ENCODE measurements around the gene PHLPP1. TPM values are rescaled to one million over a fixed set of nuclear protein-coding genes. Genes with fewer than 3 reads are reported as not detected.

Gene PHLPP1
- total and polyA plus RNA-seq, 2 of the 13 experiments (the other 11 are each of a cell fraction or from before 2014, with no cell fraction given), result 9.8 to 18.5 TPM

DNA sequence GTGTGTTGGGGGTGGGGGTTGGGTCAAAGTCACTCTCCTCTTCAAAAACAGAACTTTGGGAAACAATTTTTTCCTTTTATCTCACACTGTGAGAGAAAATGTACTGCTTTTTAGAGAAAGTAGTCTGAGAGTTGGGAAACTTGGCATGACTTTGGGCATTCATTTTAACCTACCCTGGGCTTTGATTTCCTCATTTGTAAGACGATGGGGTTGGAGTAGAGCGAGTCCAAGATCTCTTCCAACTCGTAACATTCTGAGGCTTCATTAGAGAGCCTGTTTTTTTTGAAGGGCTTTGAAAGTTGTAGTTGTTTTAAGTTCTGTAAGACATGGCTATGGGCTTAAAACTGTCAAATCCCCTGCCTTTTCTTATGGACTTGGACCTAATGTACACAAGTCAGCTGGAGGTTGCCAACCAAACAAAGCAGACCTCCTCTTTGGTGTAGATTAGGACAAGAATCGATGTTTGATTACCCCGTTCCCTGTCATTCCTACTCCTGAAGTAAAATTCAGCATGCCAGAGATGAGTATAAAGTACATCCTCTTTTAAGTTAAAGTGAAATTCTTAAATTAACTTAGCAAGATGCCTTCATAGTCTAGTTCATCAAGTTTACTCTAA, 8.4 kb downstream of the PHLPP1 start (continued):
- TF ChIP-seq, protein P1, sequence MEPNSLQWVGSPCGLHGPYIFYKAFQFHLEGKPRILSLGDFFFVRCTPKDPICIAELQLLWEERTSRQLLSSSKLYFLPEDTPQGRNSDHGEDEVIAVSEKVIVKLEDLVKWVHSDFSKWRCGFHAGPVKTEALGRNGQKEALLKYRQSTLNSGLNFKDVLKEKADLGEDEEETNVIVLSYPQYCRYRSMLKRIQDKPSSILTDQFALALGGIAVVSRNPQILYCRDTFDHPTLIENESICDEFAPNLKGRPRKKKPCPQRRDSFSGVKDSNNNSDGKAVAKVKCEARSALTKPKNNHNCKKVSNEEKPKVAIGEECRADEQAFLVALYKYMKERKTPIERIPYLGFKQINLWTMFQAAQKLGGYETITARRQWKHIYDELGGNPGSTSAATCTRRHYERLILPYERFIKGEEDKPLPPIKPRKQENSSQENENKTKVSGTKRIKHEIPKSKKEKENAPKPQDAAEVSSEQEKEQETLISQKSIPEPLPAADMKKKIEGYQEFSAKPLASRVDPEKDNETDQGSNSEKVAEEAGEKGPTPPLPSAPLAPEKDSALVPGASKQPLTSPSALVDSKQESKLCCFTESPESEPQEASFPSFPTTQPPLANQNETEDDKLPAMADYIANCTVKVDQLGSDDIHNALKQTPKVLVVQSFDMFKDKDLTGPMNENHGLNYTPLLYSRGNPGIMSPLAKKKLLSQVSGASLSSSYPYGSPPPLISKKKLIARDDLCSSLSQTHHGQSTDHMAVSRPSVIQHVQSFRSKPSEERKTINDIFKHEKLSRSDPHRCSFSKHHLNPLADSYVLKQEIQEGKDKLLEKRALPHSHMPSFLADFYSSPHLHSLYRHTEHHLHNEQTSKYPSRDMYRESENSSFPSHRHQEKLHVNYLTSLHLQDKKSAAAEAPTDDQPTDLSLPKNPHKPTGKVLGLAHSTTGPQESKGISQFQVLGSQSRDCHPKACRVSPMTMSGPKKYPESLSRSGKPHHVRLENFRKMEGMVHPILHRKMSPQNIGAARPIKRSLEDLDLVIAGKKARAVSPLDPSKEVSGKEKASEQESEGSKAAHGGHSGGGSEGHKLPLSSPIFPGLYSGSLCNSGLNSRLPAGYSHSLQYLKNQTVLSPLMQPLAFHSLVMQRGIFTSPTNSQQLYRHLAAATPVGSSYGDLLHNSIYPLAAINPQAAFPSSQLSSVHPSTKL (CRISPR knock-in tag; IDR thresholded peaks at IDR 0.05), result peak; percentile 56
- TF ChIP-seq ZNF205 (CRISPR knock-in tag; IDR thresholded peaks at IDR 0.05), result 0 out of 2 replicates have a peak, but pooled peaks have one; percentile 36
- no peak for TF ChIP-seq ZNF10 (CRISPR knock-in tag; IDR thresholded peaks at IDR 0.05; ENCODE audit: borderline replicate concordance, low read depth)
- peak; percentile 67 for TF ChIP-seq FOXA3 (CRISPR knock-in tag; IDR thresholded peaks at IDR 0.05)
- TF ChIP-seq SOX13 (IDR thresholded peaks at IDR 0.05), result no peak
- peak in 1 of 2 experiments; percentile 63; a peak in 2 of 4 replicates for TF ChIP-seq SOX13 (CRISPR knock-in tag; conservative IDR thresholded peaks at IDR 0.05 in 1 of 2, IDR thresholded peaks at IDR 0.05 in 1 of 2)
- 0 out of 2 replicates have a peak, but pooled peaks have one; percentile 19 for TF ChIP-seq NFIC (IDR thresholded peaks at IDR 0.05; ENCODE audit: low read length)
- TF ChIP-seq ZNF292 (CRISPR knock-in tag; IDR thresholded peaks at IDR 0.05; ENCODE audit: borderline replicate concordance, low read depth), result 0 out of 2 replicates have a peak, but pooled peaks have one; percentile 27
- TF ChIP-seq MEIS1 (CRISPR knock-in tag; IDR thresholded peaks at IDR 0.05; ENCODE audit: borderline replicate concordance), result no peak
- no peak for TF ChIP-seq ZNF547 (CRISPR knock-in tag; IDR thresholded peaks at IDR 0.05)
- TF ChIP-seq, protein P2, sequence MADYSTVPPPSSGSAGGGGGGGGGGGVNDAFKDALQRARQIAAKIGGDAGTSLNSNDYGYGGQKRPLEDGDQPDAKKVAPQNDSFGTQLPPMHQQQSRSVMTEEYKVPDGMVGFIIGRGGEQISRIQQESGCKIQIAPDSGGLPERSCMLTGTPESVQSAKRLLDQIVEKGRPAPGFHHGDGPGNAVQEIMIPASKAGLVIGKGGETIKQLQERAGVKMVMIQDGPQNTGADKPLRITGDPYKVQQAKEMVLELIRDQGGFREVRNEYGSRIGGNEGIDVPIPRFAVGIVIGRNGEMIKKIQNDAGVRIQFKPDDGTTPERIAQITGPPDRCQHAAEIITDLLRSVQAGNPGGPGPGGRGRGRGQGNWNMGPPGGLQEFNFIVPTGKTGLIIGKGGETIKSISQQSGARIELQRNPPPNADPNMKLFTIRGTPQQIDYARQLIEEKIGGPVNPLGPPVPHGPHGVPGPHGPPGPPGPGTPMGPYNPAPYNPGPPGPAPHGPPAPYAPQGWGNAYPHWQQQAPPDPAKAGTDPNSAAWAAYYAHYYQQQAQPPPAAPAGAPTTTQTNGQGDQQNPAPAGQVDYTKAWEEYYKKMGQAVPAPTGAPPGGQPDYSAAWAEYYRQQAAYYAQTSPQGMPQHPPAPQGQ (CRISPR knock-in tag; IDR thresholded peaks at IDR 0.05; ENCODE audit: borderline replicate concordance), result no peak
- TF ChIP-seq, protein P3, sequence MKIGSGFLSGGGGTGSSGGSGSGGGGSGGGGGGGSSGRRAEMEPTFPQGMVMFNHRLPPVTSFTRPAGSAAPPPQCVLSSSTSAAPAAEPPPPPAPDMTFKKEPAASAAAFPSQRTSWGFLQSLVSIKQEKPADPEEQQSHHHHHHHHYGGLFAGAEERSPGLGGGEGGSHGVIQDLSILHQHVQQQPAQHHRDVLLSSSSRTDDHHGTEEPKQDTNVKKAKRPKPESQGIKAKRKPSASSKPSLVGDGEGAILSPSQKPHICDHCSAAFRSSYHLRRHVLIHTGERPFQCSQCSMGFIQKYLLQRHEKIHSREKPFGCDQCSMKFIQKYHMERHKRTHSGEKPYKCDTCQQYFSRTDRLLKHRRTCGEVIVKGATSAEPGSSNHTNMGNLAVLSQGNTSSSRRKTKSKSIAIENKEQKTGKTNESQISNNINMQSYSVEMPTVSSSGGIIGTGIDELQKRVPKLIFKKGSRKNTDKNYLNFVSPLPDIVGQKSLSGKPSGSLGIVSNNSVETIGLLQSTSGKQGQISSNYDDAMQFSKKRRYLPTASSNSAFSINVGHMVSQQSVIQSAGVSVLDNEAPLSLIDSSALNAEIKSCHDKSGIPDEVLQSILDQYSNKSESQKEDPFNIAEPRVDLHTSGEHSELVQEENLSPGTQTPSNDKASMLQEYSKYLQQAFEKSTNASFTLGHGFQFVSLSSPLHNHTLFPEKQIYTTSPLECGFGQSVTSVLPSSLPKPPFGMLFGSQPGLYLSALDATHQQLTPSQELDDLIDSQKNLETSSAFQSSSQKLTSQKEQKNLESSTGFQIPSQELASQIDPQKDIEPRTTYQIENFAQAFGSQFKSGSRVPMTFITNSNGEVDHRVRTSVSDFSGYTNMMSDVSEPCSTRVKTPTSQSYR (CRISPR knock-in tag; IDR thresholded peaks at IDR 0.05; ENCODE audit: borderline replicate concordance), result 0 out of 2 replicates have a peak, but pooled peaks have one; percentile 32
- TF ChIP-seq HNF4A (CRISPR knock-in tag; IDR thresholded peaks at IDR 0.05), result peak; percentile 37; the same call in 1 of the 2 replicates
- no peak for TF ChIP-seq SALL1 (CRISPR knock-in tag; IDR thresholded peaks at IDR 0.05)
- 0 out of 2 replicates have a peak, but pooled peaks have one; percentile 33 for TF ChIP-seq KAT7 (CRISPR knock-in tag; IDR thresholded peaks at IDR 0.05; ENCODE audit: borderline replicate concordance)
- 0 out of 2 replicates have a peak, but pooled peaks have one; percentile 32 for TF ChIP-seq ZBTB7B (CRISPR knock-in tag; IDR thresholded peaks at IDR 0.05)
- TF ChIP-seq, protein P4, sequence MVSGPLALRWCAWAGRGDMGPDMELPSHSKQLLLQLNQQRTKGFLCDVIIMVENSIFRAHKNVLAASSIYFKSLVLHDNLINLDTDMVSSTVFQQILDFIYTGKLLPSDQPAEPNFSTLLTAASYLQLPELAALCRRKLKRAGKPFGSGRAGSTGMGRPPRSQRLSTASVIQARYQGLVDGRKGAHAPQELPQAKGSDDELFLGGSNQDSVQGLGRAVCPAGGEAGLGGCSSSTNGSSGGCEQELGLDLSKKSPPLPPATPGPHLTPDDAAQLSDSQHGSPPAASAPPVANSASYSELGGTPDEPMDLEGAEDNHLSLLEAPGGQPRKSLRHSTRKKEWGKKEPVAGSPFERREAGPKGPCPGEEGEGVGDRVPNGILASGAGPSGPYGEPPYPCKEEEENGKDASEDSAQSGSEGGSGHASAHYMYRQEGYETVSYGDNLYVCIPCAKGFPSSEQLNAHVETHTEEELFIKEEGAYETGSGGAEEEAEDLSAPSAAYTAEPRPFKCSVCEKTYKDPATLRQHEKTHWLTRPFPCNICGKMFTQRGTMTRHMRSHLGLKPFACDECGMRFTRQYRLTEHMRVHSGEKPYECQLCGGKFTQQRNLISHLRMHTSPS (CRISPR knock-in tag; IDR thresholded peaks at IDR 0.05; ENCODE audit: low read depth), result no peak
- TF ChIP-seq KMT2A (CRISPR knock-in tag; IDR thresholded peaks at IDR 0.05), result peak; percentile 69; the same call in 1 of the 2 replicates
- TF ChIP-seq ZNF792 (CRISPR knock-in tag; IDR thresholded peaks at IDR 0.05), result 0 out of 2 replicates have a peak, but pooled peaks have one; percentile 15
